HepG2 (cell line): ENCODE data around the gene MAN2C1. TPM values are rescaled to one million over a fixed set of nuclear protein-coding genes. Genes with fewer than 3 reads are reported as not detected.

ENCODE experiments used
- BORCS8-MEF2B ChIP-seq: sonication (generic); formaldehyde crosslinking; IDR thresholded peaks from 2 replicates; pipeline ENCODE4 v1.8.0; 2022; ENCODE audit warnings: mild to moderate bottlenecking, missing genetic modification reagents
- HMG20A ChIP-seq: IDR thresholded peaks from 2 replicates; pipeline ENCODE4 v1.6.1; 2016; ENCODE audit warnings: borderline replicate concordance
- KDM5B ChIP-seq: sonication (generic); formaldehyde crosslinking; IDR thresholded peaks from 2 replicates; pipeline ENCODE4 v1.4.0; 2020; ENCODE audit warnings: missing genetic modification reagents, mild to moderate bottlenecking, borderline replicate concordance
- KMT2A ChIP-seq: sonication (generic); formaldehyde crosslinking; IDR thresholded peaks from 2 replicates; pipeline ENCODE4 v1.4.0; 2020; ENCODE audit warnings: missing genetic modification reagents
- MBD4 ChIP-seq: IDR thresholded peaks from 2 replicates; pipeline ENCODE4 v1.6.1; 2012; ENCODE audit warnings: low read length, inconsistent platforms, borderline replicate concordance
- PHF8 ChIP-seq: sonication (generic); formaldehyde crosslinking; IDR thresholded peaks from 2 replicates; pipeline ENCODE4 v1.5.0; 2020; ENCODE audit warnings: missing genetic modification reagents
- PLRG1 ChIP-seq: fragments of 450-650 bp; conservative IDR thresholded peaks from 2 replicates; pipeline ENCODE4 v1.6.1; 2016
- POLR2G ChIP-seq: fragments of 200-400 bp; formaldehyde crosslinking; IDR thresholded peaks from 2 replicates; pipeline ENCODE4 v1.6.1; 2018; ENCODE audit warnings: mild to moderate bottlenecking, low read depth, low read length, moderate library complexity
- SIX4 ChIP-seq: sonication (generic); formaldehyde crosslinking; IDR thresholded peaks from 2 replicates; pipeline ENCODE4 v1.4.0; 2020; ENCODE audit warnings: missing genetic modification reagents
- SRF ChIP-seq: IDR thresholded peaks from 2 replicates; pipeline ENCODE4 v1.6.1; 2011; ENCODE audit warnings: mild to moderate bottlenecking, low read depth, low read length, moderate library complexity
- SUZ12 ChIP-seq: fragments of 150-350 bp; IDR thresholded peaks from 2 replicates; pipeline ENCODE4 v1.6.1; 2014; ENCODE audit warnings: low read depth, low read length
- TCF7 ChIP-seq: sonication (generic); IDR thresholded peaks from 2 replicates; pipeline ENCODE4 v1.6.1; 2016; ENCODE audit warnings: antibody characterized with exemption, low read depth
- TMF1 ChIP-seq: sonication (generic); formaldehyde crosslinking; IDR thresholded peaks from 2 replicates; pipeline ENCODE4 v1.8.1; 2022; ENCODE audit warnings: low read depth, missing genetic modification reagents
- U2AF1 ChIP-seq: fragments of 200-400 bp; formaldehyde crosslinking; optimal IDR thresholded peaks from 2 replicates; pipeline ENCODE3; 2017; ENCODE audit warnings: mild to moderate bottlenecking, low read depth, low read length
- ZFX ChIP-seq: sonication (generic); formaldehyde crosslinking; IDR thresholded peaks from 2 replicates; pipeline ENCODE4 v1.4.0; 2020; ENCODE audit warnings: mild to moderate bottlenecking, low read depth, missing genetic modification reagents, moderate library complexity
- ZNF501 ChIP-seq: sonication (generic); formaldehyde crosslinking; IDR thresholded peaks from 2 replicates; pipeline ENCODE4 v1.5.1; 2020; ENCODE audit warnings: mild to moderate bottlenecking, moderate library complexity, missing genetic modification reagents
- ZNF550 ChIP-seq: sonication (generic); formaldehyde crosslinking; IDR thresholded peaks from 2 replicates; pipeline ENCODE4 v1.4.0; 2020; ENCODE audit warnings: mild to moderate bottlenecking, missing genetic modification reagents, borderline replicate concordance
- ZNF660 ChIP-seq: sonication (generic); formaldehyde crosslinking; IDR thresholded peaks from 2 replicates; pipeline ENCODE4 v1.5.1; 2020; ENCODE audit warnings: mild to moderate bottlenecking, low read depth, missing genetic modification reagents, borderline replicate concordance
- ZNF816 ChIP-seq: sonication (generic); formaldehyde crosslinking; IDR thresholded peaks from 2 replicates; pipeline ENCODE4 v1.8.0; 2022; ENCODE audit warnings: missing genetic modification reagents, mild to moderate bottlenecking, borderline replicate concordance
- polyA plus RNA-seq, 8 experiments: library from polyadenylated mRNA; depleted of rRNA in 3 of 8; stranded (reverse) in 7 of 8; unstranded in 1 of 8; fragments of >200 nt; fragmentation: Illumina TruSeq in 4 of 8; extraction: Trizol in 4 of 8; gene quantifications; 2 replicates each; pipeline versions ENCODE4 v1.2.1 to v1.2.3, GENCODE V29; 2011 to 2016; ENCODE audit warnings: low read depth in 4 of 8, missing spikeins in 1 of 8, mixed read lengths in 1 of 8; ENCODE audit not compliant: insufficient read depth in 1 of 8
- total RNA-seq, 5 experiments: library from RNA; depleted of rRNA; stranded (reverse); fragments of >200 nt; fragmentation: Illumina TruSeq; extraction: Trizol; gene quantifications; 2 replicates each; pipeline ENCODE4 v1.2.3, GENCODE V29; 2016; ENCODE audit warnings: low read depth in 1 of 5
- TF ChIP-seq, protein P1 (sequence below): sonication (generic); formaldehyde crosslinking; IDR thresholded peaks from 2 replicates; pipeline ENCODE4 v1.8.1; 2023; ENCODE audit warnings: mild to moderate bottlenecking, missing genetic modification reagents
- TF ChIP-seq, protein P2 (sequence below): IDR thresholded peaks from 2 replicates; pipeline ENCODE4 v1.6.1; 2016; ENCODE audit warnings: missing biosample characterization, missing genetic modification reagents, low read depth
- TF ChIP-seq, protein P3 (sequence below): IDR thresholded peaks from 2 replicates; pipeline ENCODE4 v1.6.1; 2016; ENCODE audit warnings: low read depth, borderline replicate concordance
- TF ChIP-seq, protein P4 (sequence below): sonication (generic); formaldehyde crosslinking; IDR thresholded peaks from 2 replicates; pipeline ENCODE4 v1.4.0; 2020; ENCODE audit warnings: missing genetic modification reagents
- TF ChIP-seq, protein P5 (sequence below): sonication (generic); formaldehyde crosslinking; IDR thresholded peaks from 2 replicates; pipeline ENCODE4 v1.4.0; 2020; ENCODE audit warnings: missing genetic modification reagents

MAN2C1 gene
- total and polyA plus RNA-seq, 2 of the 13 experiments (the other 11 are each of a cell fraction or from before 2014, with no cell fraction given) = 62.6 to 71.0 TPM

DNA sequence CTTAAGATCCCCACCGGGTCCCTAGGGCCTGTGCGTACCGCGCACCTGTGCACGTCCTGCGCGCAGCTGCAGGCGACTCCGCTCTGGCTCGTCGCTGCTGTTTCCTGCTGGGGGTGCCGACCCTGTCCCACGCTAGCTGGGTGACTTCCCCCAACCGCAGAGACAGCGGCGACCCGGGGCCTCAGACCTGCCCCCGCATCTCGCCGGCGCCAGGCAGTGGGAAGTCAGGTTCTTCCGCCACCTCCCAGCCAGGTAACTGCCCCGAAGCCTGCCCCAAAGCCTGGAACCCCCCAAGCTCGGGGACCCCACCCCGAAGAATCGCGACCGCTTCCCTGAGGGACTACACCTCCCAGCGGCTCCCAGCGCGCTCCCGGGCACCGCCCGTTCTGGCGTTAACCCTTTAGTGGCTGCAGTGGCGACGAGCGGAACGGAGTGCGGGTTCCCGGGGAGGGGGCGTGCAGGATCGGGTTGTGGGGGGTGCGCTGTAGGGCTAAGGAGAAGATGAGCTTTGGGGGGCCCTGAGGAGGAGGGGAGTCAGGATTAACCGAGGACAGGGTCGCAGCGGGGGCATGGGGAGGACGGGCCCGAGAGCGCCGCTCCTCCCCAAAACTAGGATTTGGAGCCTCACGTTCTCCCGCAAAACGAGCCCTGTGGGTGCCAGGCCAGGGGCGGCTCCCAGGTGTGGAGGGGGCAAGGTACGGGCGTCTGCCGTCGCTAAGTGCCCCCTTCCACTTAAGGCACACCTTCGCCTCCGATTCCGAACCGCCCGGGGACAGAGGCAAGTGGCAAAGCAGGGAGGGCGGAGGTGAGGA lies 21.0 kb downstream of the MAN2C1 start (continued):
- TF ChIP-seq, protein P1, sequence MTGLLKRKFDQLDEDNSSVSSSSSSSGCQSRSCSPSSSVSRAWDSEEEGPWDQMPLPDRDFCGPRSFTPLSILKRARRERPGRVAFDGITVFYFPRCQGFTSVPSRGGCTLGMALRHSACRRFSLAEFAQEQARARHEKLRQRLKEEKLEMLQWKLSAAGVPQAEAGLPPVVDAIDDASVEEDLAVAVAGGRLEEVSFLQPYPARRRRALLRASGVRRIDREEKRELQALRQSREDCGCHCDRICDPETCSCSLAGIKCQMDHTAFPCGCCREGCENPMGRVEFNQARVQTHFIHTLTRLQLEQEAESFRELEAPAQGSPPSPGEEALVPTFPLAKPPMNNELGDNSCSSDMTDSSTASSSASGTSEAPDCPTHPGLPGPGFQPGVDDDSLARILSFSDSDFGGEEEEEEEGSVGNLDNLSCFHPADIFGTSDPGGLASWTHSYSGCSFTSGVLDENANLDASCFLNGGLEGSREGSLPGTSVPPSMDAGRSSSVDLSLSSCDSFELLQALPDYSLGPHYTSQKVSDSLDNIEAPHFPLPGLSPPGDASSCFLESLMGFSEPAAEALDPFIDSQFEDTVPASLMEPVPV (CRISPR knock-in tag) = 0 out of 2 replicates have a peak, but pooled peaks have one; percentile 58
- peak; percentile 61; the same call in 1 of the 2 replicates for TF ChIP-seq POLR2G
- peak; percentile 68; the same call in 1 of the 2 replicates for TF ChIP-seq ZNF501 (CRISPR knock-in tag)
- no peak; the same call in 1 of the 2 replicates for TF ChIP-seq HMG20A (CRISPR knock-in tag)
- TF ChIP-seq ZFX = peak; percentile 88
- TF ChIP-seq PHF8 (CRISPR knock-in tag) = peak; percentile 78
- peak; percentile 75 for TF ChIP-seq BORCS8-MEF2B (CRISPR knock-in tag)
- TF ChIP-seq, protein P2, sequence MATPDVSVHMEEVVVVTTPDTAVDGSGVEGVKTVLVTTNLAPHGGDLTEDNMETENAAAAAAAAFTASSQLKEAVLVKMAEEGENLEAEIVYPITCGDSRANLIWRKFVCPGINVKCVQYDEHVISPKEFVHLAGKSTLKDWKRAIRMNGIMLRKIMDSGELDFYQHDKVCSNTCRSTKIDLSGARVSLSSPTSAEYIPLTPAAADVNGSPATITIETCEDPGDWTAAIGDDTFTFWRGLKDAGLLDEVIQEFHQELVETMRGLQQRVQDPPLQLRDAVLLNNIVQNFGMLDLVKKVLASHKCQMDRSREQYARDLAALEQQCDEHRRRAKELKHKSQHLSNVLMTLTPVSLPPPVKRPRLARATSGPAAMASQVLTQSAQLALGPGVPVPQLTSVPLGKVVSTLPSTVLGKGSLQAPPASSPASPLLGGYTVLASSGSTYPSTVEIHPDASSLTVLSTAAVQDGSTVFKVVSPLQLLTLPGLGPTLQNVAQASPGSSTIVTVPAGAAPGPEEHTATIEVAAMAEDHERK (CRISPR knock-in tag) = no peak
- TF ChIP-seq KDM5B (CRISPR knock-in tag) = peak; percentile 69; the same call in 1 of the 2 replicates
- peak; percentile 13; the same call in 1 of the 2 replicates for TF ChIP-seq SUZ12
- TF ChIP-seq ZNF816 (CRISPR knock-in tag) = no peak
- TF ChIP-seq TCF7 = no peak
- no peak for TF ChIP-seq SRF
- TF ChIP-seq KMT2A (CRISPR knock-in tag) = peak; percentile 29; the same call in 1 of the 2 replicates
- TF ChIP-seq SIX4 (CRISPR knock-in tag) = no peak
- TF ChIP-seq, protein P3, sequence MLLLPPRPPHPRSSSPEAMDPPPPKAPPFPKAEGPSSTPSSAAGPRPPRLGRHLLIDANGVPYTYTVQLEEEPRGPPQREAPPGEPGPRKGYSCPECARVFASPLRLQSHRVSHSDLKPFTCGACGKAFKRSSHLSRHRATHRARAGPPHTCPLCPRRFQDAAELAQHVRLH = no peak
- no peak for TF ChIP-seq ZNF550 (CRISPR knock-in tag)
- no peak for TF ChIP-seq PLRG1
- TF ChIP-seq, protein P4, sequence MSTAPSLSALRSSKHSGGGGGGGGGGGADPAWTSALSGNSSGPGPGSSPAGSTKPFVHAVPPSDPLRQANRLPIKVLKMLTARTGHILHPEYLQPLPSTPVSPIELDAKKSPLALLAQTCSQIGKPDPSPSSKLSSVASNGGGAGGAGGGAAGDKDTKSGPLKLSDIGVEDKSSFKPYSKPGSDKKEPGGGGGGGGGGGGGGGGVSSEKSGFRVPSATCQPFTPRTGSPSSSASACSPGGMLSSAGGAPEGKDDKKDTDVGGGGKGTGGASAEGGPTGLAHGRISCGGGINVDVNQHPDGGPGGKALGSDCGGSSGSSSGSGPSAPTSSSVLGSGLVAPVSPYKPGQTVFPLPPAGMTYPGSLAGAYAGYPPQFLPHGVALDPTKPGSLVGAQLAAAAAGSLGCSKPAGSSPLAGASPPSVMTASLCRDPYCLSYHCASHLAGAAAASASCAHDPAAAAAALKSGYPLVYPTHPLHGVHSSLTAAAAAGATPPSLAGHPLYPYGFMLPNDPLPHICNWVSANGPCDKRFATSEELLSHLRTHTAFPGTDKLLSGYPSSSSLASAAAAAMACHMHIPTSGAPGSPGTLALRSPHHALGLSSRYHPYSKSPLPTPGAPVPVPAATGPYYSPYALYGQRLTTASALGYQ (CRISPR knock-in tag) = no peak
- TF ChIP-seq ZNF660 (CRISPR knock-in tag) = no peak
- no peak for TF ChIP-seq TMF1
- peak; percentile 74 for TF ChIP-seq U2AF1
- TF ChIP-seq, protein P5, sequence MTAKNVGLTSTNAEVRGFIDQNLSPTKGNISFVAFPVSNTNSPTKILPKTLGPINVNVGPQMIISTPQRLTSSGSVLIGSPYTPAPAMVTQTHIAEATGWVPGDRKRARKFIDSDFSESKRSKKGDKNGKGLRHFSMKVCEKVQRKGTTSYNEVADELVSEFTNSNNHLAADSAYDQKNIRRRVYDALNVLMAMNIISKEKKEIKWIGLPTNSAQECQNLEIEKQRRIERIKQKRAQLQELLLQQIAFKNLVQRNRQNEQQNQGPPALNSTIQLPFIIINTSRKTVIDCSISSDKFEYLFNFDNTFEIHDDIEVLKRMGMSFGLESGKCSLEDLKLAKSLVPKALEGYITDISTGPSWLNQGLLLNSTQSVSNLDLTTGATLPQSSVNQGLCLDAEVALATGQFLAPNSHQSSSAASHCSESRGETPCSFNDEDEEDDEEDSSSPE (CRISPR knock-in tag) = 0 out of 2 replicates have a peak, but pooled peaks have one; percentile 19
- no peak for TF ChIP-seq MBD4
